Measurements from ENCODE around the gene ZNF746. TPM values are rescaled to one million over a fixed set of nuclear protein-coding genes. Genes with fewer than 3 reads are reported as not detected.

The ZNF746 gene
- total and polyA plus RNA-seq, 10 of the 15 experiments (the other 5 are each of a cell fraction or from before 2014, with no cell fraction given), result 1.2 to 19.0 (median 6.3) TPM

DNA sequence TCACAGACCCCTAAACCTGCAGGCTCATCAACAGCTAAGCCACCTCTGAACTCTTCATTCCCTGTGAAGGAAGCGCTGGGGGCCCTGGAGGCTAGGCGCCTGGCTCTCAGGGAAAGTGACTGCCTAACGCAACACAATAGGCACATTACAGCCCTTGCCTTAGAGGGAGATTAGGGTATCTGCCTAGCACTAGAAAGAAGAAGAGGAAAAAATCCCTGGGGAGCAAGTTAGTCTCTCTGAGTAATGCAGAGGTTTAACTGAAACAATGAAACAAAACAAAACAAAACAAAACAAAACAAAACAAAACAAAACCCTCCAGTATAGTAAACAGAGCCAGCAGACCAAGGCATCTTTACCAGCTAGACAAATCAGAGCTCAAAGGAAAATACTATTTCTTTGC, 39.4 kb downstream of the ZNF746 start (continued):
- TF ChIP-seq, protein P1, sequence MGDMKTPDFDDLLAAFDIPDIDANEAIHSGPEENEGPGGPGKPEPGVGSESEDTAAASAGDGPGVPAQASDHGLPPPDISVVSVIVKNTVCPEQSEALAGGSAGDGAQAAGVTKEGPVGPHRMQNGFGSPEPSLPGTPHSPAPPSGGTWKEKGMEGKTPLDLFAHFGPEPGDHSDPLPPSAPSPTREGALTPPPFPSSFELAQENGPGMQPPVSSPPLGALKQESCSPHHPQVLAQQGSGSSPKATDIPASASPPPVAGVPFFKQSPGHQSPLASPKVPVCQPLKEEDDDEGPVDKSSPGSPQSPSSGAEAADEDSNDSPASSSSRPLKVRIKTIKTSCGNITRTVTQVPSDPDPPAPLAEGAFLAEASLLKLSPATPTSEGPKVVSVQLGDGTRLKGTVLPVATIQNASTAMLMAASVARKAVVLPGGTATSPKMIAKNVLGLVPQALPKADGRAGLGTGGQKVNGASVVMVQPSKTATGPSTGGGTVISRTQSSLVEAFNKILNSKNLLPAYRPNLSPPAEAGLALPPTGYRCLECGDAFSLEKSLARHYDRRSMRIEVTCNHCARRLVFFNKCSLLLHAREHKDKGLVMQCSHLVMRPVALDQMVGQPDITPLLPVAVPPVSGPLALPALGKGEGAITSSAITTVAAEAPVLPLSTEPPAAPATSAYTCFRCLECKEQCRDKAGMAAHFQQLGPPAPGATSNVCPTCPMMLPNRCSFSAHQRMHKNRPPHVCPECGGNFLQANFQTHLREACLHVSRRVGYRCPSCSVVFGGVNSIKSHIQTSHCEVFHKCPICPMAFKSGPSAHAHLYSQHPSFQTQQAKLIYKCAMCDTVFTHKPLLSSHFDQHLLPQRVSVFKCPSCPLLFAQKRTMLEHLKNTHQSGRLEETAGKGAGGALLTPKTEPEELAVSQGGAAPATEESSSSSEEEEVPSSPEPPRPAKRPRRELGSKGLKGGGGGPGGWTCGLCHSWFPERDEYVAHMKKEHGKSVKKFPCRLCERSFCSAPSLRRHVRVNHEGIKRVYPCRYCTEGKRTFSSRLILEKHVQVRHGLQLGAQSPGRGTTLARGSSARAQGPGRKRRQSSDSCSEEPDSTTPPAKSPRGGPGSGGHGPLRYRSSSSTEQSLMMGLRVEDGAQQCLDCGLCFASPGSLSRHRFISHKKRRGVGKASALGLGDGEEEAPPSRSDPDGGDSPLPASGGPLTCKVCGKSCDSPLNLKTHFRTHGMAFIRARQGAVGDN (IDR thresholded peaks at IDR 0.05), result no peak
- TF ChIP-seq ZBED1 (IDR thresholded peaks at IDR 0.05; ENCODE audit: borderline replicate concordance) (no peak), BMI1 (IDR thresholded peaks at IDR 0.05; ENCODE audit: borderline replicate concordance) (no peak), HDAC6 (IDR thresholded peaks at IDR 0.05; ENCODE audit: unreplicated experiment) (no peak), NBN (IDR thresholded peaks at IDR 0.05) (no peak)

DNA sequence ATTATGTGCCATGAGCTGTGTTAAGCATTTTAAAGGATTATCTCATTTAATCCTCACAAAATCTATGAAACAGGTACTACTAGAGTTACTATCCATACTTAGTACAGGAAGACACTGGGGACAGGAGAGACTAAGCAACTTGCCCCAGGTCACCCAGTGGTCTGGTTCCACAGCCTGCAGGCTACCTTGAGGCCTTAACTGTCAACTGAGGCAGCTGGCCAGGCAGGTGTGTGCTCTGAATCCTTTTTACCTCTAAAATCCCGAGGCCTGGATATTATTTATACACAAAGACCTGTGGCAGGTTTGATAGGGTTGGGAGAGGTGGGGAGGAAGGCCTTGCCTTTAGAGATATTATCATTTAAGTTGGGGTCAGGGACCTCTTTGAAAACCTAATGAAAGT, 39.8 kb downstream of the ZNF746 start:
- no TSS peak for BruUV-seq (replicated peaks)
- TF ChIP-seq YY1 (IDR thresholded peaks at IDR 0.05; ENCODE audit: low read depth, low read length) (no peak), ETV6 (conservative IDR thresholded peaks at IDR 0.05 in 1 of 2, IDR thresholded peaks at IDR 0.05 in 1 of 2; ENCODE audit: borderline replicate concordance in 1 of 2, low read depth in 1 of 2) (no peak), HCFC1 (IDR thresholded peaks at IDR 0.05; ENCODE audit: low read length) (no peak), SPI1 (IDR thresholded peaks at IDR 0.05; ENCODE audit: borderline replicate concordance, insufficient read depth, low read depth, low read length) (no peak), EZH2 (IDR thresholded peaks at IDR 0.05; ENCODE audit: borderline replicate concordance, control insufficient read depth, low read depth, low read length) (no peak), SP1 (IDR thresholded peaks at IDR 0.05; ENCODE audit: low read depth, low read length) (no peak), PML (IDR thresholded peaks at IDR 0.05; ENCODE audit: low read length) (no peak), ESRRA (IDR thresholded peaks at IDR 0.05; ENCODE audit: low read length) (no peak), ZNF207 (IDR thresholded peaks at IDR 0.05; ENCODE audit: borderline replicate concordance) (no peak), SUZ12 (IDR thresholded peaks at IDR 0.05; ENCODE audit: unreplicated experiment) (no peak), RELA (IDR thresholded peaks at IDR 0.05; ENCODE audit: borderline replicate concordance, partially characterized antibody) (no peak), DPF2 (IDR thresholded peaks at IDR 0.05) (no peak), TAF1 (IDR thresholded peaks at IDR 0.05; ENCODE audit: borderline replicate concordance, low read depth, low read length) (no peak), BCL11A (IDR thresholded peaks at IDR 0.05; ENCODE audit: low read depth, low read length) (no peak), ZNF274 (IDR thresholded peaks at IDR 0.05; ENCODE audit: insufficient read depth, insufficient read length) (no peak)
- TF ChIP-seq, protein P2, sequence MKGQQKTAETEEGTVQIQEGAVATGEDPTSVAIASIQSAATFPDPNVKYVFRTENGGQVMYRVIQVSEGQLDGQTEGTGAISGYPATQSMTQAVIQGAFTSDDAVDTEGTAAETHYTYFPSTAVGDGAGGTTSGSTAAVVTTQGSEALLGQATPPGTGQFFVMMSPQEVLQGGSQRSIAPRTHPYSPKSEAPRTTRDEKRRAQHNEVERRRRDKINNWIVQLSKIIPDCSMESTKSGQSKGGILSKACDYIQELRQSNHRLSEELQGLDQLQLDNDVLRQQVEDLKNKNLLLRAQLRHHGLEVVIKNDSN (IDR thresholded peaks at IDR 0.05; ENCODE audit: borderline replicate concordance, extremely low read length, insufficient read depth, low read depth, low read length), result no peak

More for the DNA sequence above, 39.8 kb downstream of the ZNF746 start:
- intact Hi-C loops (cut with micrococcal nuclease; ENCODE audit: unreplicated experiment) (loop anchor here (5.0 kb wide), 1 partner anchor 35 kb away; no protein-coding TSS in a partner anchor), in situ Hi-C loops (cut with MboI) (no loop called here)
- peaks cover 0 to 3% of the 10 kb centered on the region in 2 experiments; a peak in 2 of 4 replicates for H3K36me3 ChIP-seq (ENCODE audit: control insufficient read depth in 2 of 2, insufficient read depth in 2 of 2, low read length in 1 of 2)
- no peak for FAIRE-seq
- peak overlapping the region; percentile 38; the same call in 1 of the 2 replicates for H3K4me2 ChIP-seq (ENCODE audit: control insufficient read depth, insufficient read depth)
- POLR2A ChIA-PET, result interaction anchor here (1.1 kb wide), 1 partner anchor 18 kb away, joined by 3 read pairs; no protein-coding TSS in a partner anchor
- no peak for DNase-seq (ENCODE audit: low read depth, low spot score)
- CTCF ChIA-PET, result interaction anchor here (1.0 to 1.6 kb wide), 3 partner anchors 36 to 199 kb away, joined by 3 to 4 read pairs (median 4); no protein-coding TSS in a partner anchor
- no peak overlapping the region for H3K27ac ChIP-seq (ENCODE audit: control insufficient read depth, insufficient read depth)
- no peak for ATAC-seq
- WGBS (ENCODE audit: insufficient coverage, insufficient replicate concordance, low lambda C conversion rate, missing lambda C conversion rate), result 95% methylated on average over 1 of the region's 1 CpG
- H3K9me3 ChIP-seq (replicated peaks; ENCODE audit: control insufficient read depth, insufficient read depth, low read length), result no peaks in the 10 kb centered on the region
- no peak overlapping the region for H3K9ac ChIP-seq (ENCODE audit: control insufficient read depth, insufficient read depth, low read length)
- RAD21 ChIA-PET (ENCODE audit: unreplicated experiment), result interaction anchor here (1.4 kb wide), 1 partner anchor 38 kb away, joined by 3 read pairs; no protein-coding TSS in a partner anchor
- H3K27me3 ChIP-seq (replicated peaks in 1 of 2; ENCODE audit: control insufficient read depth in 2 of 2, insufficient read depth in 2 of 2, low read length in 1 of 2), result no peaks in the 10 kb centered on the region
- H3K4me3 ChIP-seq, result no peak overlapping the region
- SMC1A ChIA-PET (ENCODE audit: uncharacterized antibody, unreplicated experiment), result interaction anchor here (0.7 to 1.2 kb wide), 2 partner anchors 126 to 135 kb away, joined by 3 to 4 read pairs; no protein-coding TSS in a partner anchor
- H4K20me1 ChIP-seq (ENCODE audit: control insufficient read depth, insufficient read depth), result no peaks in the 10 kb centered on the region
- H3K79me2 ChIP-seq (ENCODE audit: control insufficient read depth, insufficient read depth, low read length), result peaks cover 12% of the 10 kb centered on the region
- no peak overlapping the region for H2AFZ ChIP-seq (ENCODE audit: control insufficient read depth, low read depth, low read length)
- 0 out of 2 replicates have a peak, but pooled peaks cover 6% of the 10 kb centered on the region for H3K4me1 ChIP-seq (ENCODE audit: control insufficient read depth, insufficient read depth, low read length)
